GM19397 (cell line): Measurements from ENCODE around the gene PSPH.
"Not testable (repeated sequence)": the region's sequence is repeated elsewhere in the genome, so short reads cannot be mapped to it uniquely, and the experiment has no call there.

Source experiments
- ATAC-seq: cut with Tn5 transposase; IDR thresholded peaks from one replicate; pipeline ENCODE4 v1.9.1; 2021; ENCODE audit warnings: mild to moderate bottlenecking, moderate library complexity; ENCODE audit not compliant: unreplicated experiment

Gene PSPH

GRCh38 chr7:56063500-56063881, 12.2 kb upstream of the PSPH start:
- ATAC-seq = no peak

GRCh38 chr7:56062382-56062781, 11.1 kb upstream of the PSPH start:
- no peak for ATAC-seq

GRCh38 chr7:56053993-56054392, 2.7 kb upstream of the PSPH start:
- no peak for ATAC-seq

GRCh38 chr7:56053379-56053778, 2.1 kb upstream of the PSPH start:
- no peak for ATAC-seq

GRCh38 chr7:56051053-56051338, 248 bp downstream of the PSPH start:
- no peak for ATAC-seq

GRCh38 chr7:56048763-56049162, 2.5 kb downstream of the PSPH start:
- ATAC-seq = not testable (repeated sequence)

- ATAC-seq = no peak
Observed at GRCh38 chr7:56048245-56048644, 3.0 kb downstream of the PSPH start.

GRCh38 chr7:56047446-56048116, 3.7 kb downstream of the PSPH start:
- ATAC-seq = not testable (repeated sequence)

GRCh38 chr7:56046721-56047445, 4.4 kb downstream of the PSPH start:
- ATAC-seq = no peak

GRCh38 chr7:56045758-56046157, 5.5 kb downstream of the PSPH start:
- ATAC-seq = not testable (repeated sequence)

- no peak for ATAC-seq
Observed at GRCh38 chr7:56040730-56041129, 10.5 kb downstream of the PSPH start.

GRCh38 chr7:56033671-56034432, 17.4 kb downstream of the PSPH start:
- ATAC-seq = peak; percentile 98

GRCh38 chr7:56032578-56032977, 18.7 kb downstream of the PSPH start:
- not testable (repeated sequence) for ATAC-seq

- ATAC-seq = not testable (repeated sequence)
Observed at GRCh38 chr7:56031556-56031955, 19.7 kb downstream of the PSPH start.

GRCh38 chr7:56030340-56030739, 20.9 kb downstream of the PSPH start:
- no peak for ATAC-seq

GRCh38 chr7:56028942-56029630, 22.2 kb downstream of the PSPH start:
- no peak for ATAC-seq

- ATAC-seq = no peak
Observed at GRCh38 chr7:56026538-56026937, 24.7 kb downstream of the PSPH start.

- no peak for ATAC-seq
Observed at GRCh38 chr7:56023500-56023899, 27.7 kb downstream of the PSPH start.

GRCh38 chr7:56019501-56019900, 31.7 kb downstream of the PSPH start:
- no peak for ATAC-seq

- ATAC-seq = not testable (repeated sequence)
Observed at GRCh38 chr7:56017015-56017414, 34.2 kb downstream of the PSPH start.

GRCh38 chr7:56009695-56010094, 41.5 kb downstream of the PSPH start:
- no peak for ATAC-seq
